Activated CD4-positive, alpha-beta T cell treated with anti-CD3 and anti-CD28 coated beads, Interleukin-2, amount 50 U/mL, for 16 hours (primary cell): ENCODE measurements around the gene AHCYL2.
"Not testable (repeated sequence)": the region's sequence is repeated elsewhere in the genome, so short reads cannot be mapped to it uniquely, and the experiment has no call there.

ENCODE experiments used
- DNase-seq: peaks from one replicate; pipeline ENCODE4 v3.0.0-alpha.2; 2020

Gene AHCYL2

GRCh38 chr7:129209067-129209926 lies 15.5 kb upstream of the AHCYL2 start:
- DNase-seq, result no peak

GRCh38 chr7:129210256-129210988 lies 14.4 kb upstream of the AHCYL2 start:
- DNase-seq, result peak; percentile 73

DNA sequence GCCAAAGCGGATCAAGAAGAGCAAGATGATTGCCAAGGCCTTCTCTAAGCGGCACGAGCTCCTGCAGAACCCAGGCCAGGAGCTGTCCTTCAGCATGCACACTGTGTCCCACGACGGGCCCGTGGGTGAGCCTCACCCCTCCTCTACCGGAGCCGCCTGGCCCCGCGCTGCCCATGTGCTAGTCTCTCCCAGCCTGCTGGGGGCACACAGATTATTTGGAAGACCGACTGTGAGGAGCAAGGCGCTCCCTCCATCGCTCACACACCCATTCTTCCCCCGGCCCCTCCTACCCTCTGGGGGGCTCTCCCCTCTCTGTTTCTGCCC lies 13.9 kb upstream of the AHCYL2 start:
- DNase-seq, result no peak

DNA sequence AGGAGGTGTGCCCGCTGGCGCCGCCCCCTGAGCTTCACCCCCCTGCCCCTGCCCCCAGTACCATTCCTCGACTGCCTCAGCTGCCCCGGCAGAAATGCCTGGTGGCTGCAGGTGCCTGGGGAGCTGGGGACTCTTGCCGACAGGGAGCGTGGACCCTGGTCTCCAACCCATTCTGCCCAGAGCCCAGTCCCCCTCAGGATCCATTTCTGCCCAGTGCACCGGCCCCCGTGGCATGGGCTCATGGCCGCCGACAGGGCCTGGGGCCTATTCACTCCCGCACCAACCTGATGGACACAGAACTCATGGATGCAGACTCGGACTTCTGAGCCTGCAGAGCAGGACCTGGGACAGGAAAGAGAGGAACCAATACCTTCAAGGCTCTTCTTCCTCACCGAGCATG lies 12.7 kb upstream of the AHCYL2 start:
- no peak for DNase-seq

DNA sequence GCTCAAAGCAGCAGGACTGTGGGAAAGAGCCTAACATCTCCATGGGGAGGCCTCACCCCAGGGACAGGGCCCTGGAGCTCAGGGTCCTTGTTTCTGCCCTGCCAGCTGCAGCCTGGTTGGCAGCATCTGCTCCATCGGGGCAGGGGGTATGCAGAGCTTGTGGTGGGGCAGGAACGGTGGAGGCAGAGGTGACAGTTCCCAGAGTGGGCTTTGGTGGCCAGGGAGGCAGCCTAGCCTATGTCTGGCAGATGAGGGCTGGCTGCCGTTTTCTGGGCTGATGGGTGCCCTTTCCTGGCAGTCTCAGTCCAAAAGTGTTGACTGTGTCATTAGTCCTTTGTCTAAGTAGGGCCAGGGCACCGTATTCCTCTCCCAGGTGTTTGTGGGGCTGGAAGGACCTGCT lies 12.2 kb upstream of the AHCYL2 start:
- DNase-seq, result no peak

- peak; percentile 13 for DNase-seq
Measured at GRCh38 chr7:129213828-129214227, 11.0 kb upstream of the AHCYL2 start.

- DNase-seq, result not testable (repeated sequence)
Measured at GRCh38 chr7:129215691-129216090, 9.1 kb upstream of the AHCYL2 start.

- DNase-seq, result not testable (repeated sequence)
Measured at GRCh38 chr7:129216101-129216715, 8.6 kb upstream of the AHCYL2 start.

DNA sequence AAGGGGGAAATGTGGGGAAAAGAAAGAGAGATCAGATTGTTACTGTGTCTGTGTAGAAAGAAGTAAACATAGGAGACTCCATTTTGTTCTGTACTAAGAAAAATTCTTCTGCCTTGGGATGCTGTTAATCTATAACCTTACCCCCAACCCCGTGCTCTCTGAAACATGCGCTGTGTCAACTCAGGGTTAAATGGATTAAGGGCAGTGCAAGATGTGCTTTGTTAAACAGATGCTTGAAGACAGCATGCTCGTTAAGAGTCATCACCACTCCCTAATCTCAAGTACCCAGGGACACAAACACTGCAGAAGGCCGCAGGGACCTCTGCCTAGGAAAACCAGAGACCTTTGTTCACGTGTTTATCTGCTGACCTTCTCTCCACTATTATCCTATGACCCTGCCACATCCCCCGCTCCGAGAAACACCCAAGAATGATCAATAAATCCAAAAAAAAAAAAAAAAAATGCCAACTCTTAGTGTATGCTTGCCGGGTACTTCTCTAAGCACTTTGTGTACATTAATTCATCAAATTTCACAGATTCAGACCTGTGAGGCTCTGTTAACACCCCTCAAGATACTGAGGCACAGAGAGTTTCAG lies 7.9 kb upstream of the AHCYL2 start:
- DNase-seq, result not testable (repeated sequence)

DNA sequence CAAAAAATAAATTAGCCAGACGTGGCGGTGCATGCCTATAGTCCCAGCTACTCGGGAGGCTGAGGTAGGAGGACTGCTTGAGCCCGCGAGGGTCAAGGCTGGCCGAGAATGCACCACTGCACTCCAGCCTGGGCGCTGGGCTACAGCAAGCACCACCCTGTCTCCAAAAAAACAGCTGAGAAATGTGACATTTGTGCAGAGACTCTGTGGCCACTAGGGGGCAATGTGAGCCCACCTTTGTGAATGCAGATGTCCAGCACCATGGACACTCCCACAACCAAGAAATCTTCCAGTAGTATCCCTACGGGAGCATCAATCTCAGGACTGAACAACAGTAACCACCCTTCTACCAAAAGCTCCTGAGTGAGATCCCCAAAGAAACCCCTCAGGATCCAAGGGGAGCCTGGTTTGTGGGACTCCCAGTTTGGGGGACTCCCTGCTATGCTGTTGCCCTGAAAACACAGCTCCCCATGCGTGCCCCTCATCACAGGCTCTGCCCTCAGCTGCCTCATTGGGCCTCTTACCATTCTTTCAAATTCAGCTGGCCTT lies 6.2 kb upstream of the AHCYL2 start:
- peak; percentile 79 for DNase-seq

- not testable (repeated sequence) for DNase-seq
Measured at GRCh38 chr7:129219166-129219565, 5.7 kb upstream of the AHCYL2 start.

DNA sequence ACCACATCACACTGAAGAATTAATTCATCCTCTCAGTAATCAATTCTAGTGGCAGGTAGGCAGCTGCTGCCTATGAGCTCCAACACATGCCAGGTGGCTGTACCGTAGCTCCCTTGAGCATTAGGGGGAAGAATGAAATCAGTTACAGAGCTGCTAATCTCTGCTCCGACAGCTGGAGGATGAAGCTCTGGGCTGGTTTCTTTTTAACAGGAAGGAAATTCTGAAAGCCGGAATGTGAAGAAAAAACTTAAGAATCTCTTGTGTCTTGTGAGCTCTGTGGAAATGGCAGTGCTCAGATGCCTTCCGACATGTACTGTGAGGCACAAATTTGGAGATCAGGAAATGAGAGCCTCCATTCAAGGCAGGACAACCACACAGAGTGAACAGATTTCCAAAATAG lies 2.8 kb upstream of the AHCYL2 start:
- no peak for DNase-seq

DNA sequence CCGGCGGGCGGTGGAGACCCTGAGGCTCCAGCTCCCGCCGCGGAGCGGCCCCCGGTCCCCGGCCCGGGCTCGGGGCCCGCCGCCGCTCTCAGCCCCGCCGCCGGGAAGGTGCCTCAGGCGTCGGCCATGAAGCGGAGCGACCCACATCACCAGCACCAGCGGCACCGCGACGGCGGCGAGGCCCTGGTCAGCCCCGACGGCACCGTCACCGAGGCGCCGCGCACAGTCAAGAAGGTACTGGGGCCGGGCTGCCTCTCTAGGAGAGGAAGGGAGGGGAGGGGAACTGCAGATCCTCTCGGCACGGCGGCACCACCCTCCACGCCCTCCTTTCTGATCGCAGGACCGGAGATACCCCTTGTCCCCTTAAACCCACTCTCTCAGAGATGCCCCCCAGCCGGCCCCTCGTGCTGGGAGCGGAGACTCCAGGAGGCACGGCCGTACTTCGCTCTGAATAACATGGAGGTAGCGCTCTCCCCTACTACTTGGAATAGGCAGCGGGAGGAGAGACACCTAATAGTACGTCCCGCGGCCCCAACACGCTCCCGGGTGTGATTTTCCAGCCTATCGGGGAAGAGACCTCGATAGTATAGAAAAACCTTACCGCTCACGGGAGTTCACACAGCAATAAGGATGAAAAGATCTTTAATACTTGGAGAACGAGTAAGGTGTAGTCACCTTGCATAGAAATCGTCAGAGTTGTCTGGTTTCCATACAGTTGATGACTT lies 538 bp downstream of the AHCYL2 start:
- DNase-seq, result peak; percentile 51

- no peak for DNase-seq
Measured at GRCh38 chr7:129225931-129226572, 1.2 kb downstream of the AHCYL2 start.

DNA sequence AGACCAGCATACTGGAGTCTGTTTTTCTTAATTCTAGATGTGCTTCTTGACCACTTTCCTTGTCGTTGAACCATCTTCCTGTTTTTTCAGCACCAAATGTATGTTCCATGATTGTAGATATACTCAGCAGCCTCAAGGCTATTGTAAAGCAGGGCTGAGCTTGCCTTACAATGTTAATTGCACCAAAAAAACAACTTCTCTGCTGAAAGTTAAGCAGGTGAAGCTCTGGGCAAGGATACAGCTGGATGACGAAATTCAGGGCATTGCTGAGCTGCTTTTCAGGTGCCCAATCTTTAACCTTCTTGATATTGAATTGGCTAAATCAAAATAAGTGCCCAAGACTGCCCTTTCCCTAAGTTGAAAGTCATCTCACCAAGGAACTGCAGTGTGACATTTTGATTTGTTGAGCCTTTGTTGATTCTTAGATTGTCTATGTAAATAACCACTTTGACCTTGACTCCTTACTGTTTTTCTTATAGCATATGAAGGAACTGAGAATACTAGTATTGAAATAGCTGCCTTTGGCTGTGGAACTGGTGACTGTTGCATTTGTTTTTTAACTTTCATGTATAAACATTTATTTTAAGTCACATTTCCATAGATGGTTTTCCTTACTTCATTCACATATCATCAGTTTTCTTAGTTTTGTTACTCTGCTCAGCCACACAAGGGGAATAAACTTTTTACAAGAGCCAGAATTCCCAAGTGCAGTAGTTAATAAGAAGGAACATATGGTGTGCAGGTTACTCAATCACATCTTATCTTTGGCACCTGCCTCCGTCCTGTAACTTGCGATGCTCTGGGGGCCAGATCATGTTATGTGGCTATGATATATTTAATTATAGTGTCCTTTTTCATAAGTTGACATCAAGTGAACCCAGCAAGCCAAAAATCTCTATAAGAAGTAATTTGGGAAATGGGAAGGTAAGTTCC lies 3.1 kb downstream of the AHCYL2 start:
- DNase-seq, result no peak

DNA sequence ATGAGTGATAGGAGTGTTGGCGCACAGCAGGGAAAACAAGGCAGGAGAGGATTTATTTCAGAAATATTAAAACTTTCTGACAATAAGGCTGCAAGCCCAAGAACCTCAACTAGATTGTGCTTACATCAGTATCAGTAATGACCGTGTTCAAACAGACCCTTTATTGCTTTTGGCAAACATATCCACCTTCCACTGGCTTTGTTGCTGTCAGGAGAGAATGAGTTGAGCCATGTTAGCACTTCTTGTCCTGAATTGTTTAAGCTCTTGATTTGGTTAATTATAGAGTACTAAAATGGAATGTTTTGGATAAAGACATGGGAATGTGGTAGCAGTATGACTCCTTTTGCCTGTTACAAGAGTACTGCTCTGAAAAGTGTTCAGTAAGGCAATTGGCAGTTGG lies 3.8 kb downstream of the AHCYL2 start:
- DNase-seq, result no peak

DNA sequence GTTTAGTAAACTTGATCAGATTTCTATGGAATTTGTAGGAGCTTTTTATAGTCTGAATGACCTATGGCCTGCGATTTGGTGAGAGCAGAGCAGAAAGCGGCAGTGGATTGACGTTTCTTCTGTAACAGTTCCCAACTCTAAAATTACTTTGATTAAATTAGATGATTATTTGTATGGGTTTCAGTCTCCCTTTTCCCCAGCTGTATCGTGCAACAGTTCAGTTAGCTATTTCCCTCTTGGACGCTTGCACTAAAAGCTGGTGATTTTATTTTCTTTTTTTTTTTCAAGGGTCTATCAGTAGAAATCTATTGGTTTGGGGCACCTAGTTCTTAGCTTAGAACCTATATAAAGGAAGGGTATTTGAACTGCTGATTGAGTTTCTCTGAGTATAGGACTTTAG lies 6.8 kb downstream of the AHCYL2 start:
- no peak for DNase-seq

DNA sequence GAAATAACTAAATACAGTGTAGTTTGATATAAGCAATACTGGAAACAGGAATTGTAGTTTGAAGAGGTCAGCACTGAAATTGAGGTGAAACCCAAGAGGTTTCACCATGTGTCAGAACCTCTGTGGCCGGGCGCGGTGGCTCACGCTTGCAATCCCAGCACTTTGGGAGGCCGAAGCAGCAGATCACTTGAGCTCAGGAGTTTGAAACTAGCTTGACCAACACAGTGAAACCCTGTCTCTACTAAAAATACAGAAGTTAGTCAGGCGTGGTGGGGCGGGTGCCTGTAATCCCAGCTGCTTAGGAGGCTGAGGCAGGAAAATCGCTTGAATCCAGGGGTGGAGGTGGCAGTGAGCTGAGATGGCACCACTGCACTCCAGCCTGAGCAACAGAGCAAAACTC lies 13.7 kb downstream of the AHCYL2 start:
- no peak for DNase-seq

- no peak for DNase-seq
Measured at GRCh38 chr7:129240119-129240820, 15.4 kb downstream of the AHCYL2 start.

GRCh38 chr7:129244220-129244619 lies 19.4 kb downstream of the AHCYL2 start:
- no peak for DNase-seq
